NCI-H774 (cell line): Measurements from ENCODE around the gene HS1BP3.

Experiments
- DNase-seq: peaks from one replicate; lab custom pipeline; 2025; lab: John Stamatoyannopoulos, UW

The HS1BP3 gene

GRCh38 chr2:20570249-20570648, 80.6 kb downstream of the HS1BP3 start:
- no peak for DNase-seq

GRCh38 chr2:20569464-20570223, 81.3 kb downstream of the HS1BP3 start:
- DNase-seq, result no peak

GRCh38 chr2:20568501-20569463, 82.1 kb downstream of the HS1BP3 start:
- DNase-seq, result no peak

GRCh38 chr2:20567926-20568179, 83.0 kb downstream of the HS1BP3 start:
- no peak for DNase-seq
